ENCODE data around the gene MYH3.

Gene MYH3

DNA sequence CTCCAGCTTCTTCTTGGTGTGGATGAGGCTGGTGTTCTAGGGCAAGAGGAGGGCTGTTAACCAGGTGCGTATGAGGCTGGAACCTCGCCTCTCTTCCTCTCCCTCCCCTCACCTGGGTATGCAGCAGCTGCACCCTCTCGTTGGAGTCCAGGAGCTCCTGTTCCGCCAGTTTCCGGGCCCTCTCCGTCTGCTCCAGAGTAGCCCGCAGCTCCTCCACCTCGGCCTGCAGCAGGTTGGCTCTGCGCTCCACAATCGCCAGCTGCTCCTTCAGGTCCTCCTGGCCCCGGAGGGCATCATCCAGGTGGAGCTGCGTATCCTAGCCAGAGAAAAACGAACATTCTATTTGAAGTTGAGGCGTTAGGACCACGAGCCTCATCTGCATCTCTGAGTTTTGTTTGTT is 25.4 kb downstream of the MYH3 start:
- no peak overlapping the region for H3K27ac Mint-ChIP-seq
- H3K9me3 Mint-ChIP-seq = no peaks in the 10 kb centered on the region

DNA sequence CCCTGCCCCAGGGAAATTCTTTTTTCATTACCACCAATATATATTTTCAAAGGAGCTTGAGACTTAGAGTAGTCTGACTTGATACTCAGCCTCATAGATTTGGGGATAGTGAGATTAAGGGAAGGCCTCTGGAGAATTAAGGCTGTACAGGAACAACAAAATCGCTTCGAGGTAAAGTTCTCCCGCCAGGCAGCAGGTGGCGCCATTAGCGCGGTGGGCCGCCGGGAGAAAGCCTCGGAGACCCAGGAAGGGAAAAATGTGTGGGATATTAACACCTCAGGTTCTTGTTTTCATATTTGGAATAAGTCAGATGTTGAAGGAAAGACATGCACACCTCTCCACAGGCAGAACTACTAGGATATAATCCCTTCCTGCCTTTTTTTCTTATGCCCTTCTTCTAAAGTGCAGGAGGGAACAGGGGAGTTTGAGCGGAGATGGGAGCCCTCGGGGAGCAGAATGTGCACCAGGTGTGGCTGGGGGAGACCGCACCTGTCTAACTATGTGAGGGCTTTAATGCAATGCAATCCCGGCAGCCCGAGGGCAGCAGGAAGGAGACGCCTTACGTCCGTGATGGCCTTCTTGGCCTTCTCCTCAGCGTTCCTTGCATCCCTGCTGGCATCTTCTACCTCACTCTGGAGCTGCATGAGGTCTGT is 25.9 kb downstream of the MYH3 start:
- Mint-ChIP-seq H3K27me3 (no peaks in the 10 kb centered on the region), H3K4me3 (no peak overlapping the region), H3K4me1 (no peaks in the 10 kb centered on the region), H3K36me3 (ENCODE audit: low read depth) (peaks cover 31% of the 10 kb centered on the region), H3K9me3 (no peaks in the 10 kb centered on the region), H3K27ac (no peak overlapping the region)
- DNase-seq (peak; percentile 40), ATAC-seq (no peak)

More for the DNA sequence above, 25.4 kb downstream of the MYH3 start:
- DNase-seq = no peak
- ATAC-seq = no peak
- no peaks in the 10 kb centered on the region for H3K4me1 Mint-ChIP-seq
- peaks cover 31% of the 10 kb centered on the region for H3K36me3 Mint-ChIP-seq (ENCODE audit: low read depth)
- H3K4me3 Mint-ChIP-seq = no peak overlapping the region
- H3K27me3 Mint-ChIP-seq = no peaks in the 10 kb centered on the region

DNA sequence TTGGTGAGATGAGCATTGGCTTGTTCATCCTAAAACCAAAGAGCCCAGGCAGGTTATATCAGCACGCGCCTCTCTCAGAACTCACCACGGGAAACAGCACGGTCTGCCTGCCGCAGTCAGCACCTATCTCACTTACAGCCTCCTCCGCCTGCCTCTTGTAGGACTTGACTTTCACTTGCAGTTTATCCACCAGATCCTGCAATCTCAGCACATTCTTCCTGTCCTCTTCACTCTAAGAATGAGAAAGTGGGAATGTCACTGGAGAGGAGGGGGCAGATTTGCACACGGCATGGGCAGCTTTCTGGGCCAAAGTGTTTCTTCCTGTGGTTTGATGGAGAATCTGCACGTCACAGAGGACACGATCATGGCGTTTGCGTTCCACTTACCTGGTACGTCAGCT is 27.4 kb downstream of the MYH3 start:
- no peak overlapping the region for H3K4me3 Mint-ChIP-seq
- peaks cover 21% of the 10 kb centered on the region for H3K36me3 Mint-ChIP-seq (ENCODE audit: low read depth)
- H3K9me3 Mint-ChIP-seq = no peaks in the 10 kb centered on the region
- no peaks in the 10 kb centered on the region for H3K27me3 Mint-ChIP-seq
- H3K27ac Mint-ChIP-seq = no peak overlapping the region
- DNase-seq (no peak), ATAC-seq (no peak)
- no peaks in the 10 kb centered on the region for H3K4me1 Mint-ChIP-seq

DNA sequence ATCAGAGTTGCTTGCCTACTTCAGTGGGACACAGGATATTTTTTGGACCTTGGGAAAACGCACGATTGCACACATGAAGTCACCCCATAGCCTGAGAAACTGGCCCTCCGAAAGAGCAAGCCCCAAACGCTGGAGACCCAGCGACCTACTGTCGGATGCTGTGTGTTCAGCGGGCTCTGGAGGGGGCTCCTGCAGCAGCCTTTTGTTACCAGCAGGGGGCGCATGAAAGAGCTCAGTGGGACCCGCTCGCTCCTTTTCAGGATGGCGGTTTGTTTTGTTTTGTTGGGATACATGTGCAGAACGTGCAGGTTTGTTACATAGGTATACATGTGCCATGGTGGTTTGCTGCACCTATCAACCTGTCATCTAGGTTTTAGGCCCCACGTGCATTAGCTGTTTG is 28.4 kb downstream of the MYH3 start:
- no peak overlapping the region for H3K27ac Mint-ChIP-seq
- DNase-seq (peak; percentile 21), ATAC-seq (no peak)
- no peaks in the 10 kb centered on the region for H3K4me1 Mint-ChIP-seq
- H3K9me3 Mint-ChIP-seq = no peaks in the 10 kb centered on the region
- no peak overlapping the region for H3K4me3 Mint-ChIP-seq
- H3K36me3 Mint-ChIP-seq (ENCODE audit: low read depth) = peaks cover 20% of the 10 kb centered on the region
- H3K27me3 Mint-ChIP-seq = no peaks in the 10 kb centered on the region

DNA sequence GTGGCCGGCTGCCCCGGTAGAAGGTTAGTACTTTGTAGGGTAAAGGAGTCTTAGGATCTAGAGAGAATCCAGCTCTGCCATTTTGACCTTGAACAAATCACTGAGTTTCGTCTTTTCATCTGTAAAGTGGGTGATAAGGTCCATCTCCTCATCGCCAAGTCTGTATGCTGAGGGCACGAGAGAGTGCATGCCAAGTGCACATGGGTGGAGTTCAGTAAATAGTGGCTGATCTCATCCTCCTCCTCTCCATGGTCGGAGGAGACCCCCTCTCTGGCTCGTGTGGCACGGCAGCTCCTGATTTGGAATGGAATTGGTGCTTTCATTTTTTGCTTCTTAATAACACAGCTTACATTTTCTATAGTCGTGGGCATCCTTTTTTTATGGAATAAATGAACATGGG is 30.7 kb downstream of the MYH3 start:
- no peak for ATAC-seq
- Mint-ChIP-seq H3K27me3 (peaks cover 2% of the 10 kb centered on the region), H3K27ac (no peak overlapping the region)

DNA sequence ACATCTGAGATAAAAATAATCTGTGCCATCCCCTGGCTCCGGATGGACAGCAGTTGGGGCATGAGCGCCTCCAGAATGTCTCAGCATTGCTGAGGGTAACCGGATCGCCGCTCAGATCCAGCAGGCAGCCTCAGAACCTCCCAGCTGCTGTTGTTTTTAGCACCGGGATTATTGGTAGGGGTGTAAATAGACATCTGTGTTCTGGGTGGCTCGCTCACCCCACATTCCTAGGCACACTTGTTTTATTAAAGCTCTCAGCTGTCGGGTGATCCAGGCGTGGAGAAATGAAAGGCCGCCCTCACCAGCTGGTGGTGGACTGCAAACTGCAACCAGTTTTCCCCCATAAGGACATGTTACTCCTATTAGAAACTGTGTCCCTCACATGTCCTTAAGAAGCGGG is 32.1 kb downstream of the MYH3 start:
- H3K27ac Mint-ChIP-seq = no peak overlapping the region
- no peak overlapping the region for H3K4me3 Mint-ChIP-seq
- peaks cover 2% of the 10 kb centered on the region for H3K27me3 Mint-ChIP-seq
- ATAC-seq (no peak), DNase-seq (no peak)
- H3K36me3 Mint-ChIP-seq (ENCODE audit: low read depth) = peaks cover 11% of the 10 kb centered on the region
- H3K4me1 Mint-ChIP-seq = no peaks in the 10 kb centered on the region
- no peaks in the 10 kb centered on the region for H3K9me3 Mint-ChIP-seq

More for the DNA sequence above, 30.7 kb downstream of the MYH3 start:
- Mint-ChIP-seq H3K36me3 (ENCODE audit: low read depth) (peaks cover 18% of the 10 kb centered on the region), H3K4me1 (no peaks in the 10 kb centered on the region), H3K9me3 (no peaks in the 10 kb centered on the region), H3K4me3 (no peak overlapping the region)
- DNase-seq = no peak

DNA sequence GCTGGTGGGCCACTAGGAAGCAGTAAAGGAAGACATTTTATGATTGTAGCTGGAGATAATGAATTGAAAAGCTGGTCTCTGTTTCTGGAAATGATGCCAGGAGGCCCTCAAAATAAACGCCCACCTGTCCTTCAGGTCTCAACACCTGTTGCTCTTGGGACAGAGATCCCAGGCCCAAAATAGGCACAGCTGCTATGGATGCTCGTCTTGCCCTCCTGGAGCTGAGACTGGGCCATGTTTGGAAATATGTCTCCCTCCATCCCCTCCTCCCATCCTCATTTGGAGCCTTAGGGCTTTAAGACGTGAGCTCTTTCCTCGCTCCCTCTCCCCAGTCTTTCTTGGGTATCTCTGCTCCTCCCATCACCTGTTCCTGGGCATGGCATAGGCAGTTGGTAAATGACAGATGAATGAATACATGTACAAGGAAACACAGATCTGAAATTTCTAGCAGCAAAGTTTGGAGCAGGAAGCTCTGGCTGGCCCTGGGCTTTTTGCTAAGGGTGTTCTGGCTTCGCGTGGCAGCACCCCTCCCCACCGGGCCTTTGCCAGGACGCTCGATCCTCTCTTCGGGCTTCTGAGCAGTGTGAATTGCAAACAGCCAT is 33.3 kb downstream of the MYH3 start:
- no peak for ATAC-seq
- Mint-ChIP-seq H3K27me3 (peaks cover 2% of the 10 kb centered on the region), H3K27ac (no peak overlapping the region), H3K9me3 (no peaks in the 10 kb centered on the region), H3K36me3 (ENCODE audit: low read depth) (peaks cover 3% of the 10 kb centered on the region), H3K4me3 (no peak overlapping the region), H3K4me1 (no peaks in the 10 kb centered on the region)
- DNase-seq = no peak

DNA sequence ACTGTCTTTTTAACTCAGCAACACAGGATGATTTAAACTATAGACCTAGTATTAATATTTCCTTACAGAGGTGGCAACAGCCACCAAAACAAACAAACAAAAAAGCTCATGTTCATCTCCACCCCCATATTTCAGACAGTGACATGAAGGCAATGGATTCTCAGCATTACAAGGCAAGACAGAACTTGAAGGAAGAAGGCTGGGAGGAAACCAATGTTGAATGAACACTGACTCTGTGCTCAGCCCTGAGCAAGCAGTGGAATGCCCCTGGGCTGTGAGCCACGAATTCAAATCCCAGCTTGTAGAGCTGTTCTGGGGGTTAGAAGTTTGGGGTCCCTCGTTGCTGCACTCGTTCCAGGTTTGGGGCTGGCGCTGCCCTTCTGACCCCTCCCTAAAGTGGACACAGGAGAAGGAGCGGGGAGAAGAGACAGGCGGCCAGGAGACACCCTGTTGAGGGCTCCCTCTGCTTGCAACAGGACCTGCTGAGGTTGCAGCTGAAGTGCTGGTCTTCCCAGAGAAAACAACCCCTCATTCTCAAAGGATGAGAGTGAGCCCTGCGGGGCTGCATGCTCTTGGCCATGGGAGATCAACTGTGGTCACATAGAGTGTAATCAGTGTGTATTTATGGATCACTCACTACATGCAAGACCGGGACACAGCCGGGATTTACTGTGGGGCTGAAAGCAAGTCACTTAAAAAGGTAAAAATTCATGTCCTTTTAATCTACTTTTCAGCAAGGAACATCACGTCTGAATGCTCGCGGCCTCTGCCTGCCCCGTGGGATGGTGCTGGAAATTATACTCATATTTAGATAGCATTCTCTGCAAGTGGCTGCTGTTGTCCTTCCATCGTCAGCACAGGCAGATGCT is 34.3 kb downstream of the MYH3 start:
- Mint-ChIP-seq H3K27ac (no peak overlapping the region), H3K36me3 (ENCODE audit: low read depth) (no peaks in the 10 kb centered on the region), H3K4me3 (no peak overlapping the region), H3K4me1 (peaks cover 1% of the 10 kb centered on the region), H3K9me3 (no peaks in the 10 kb centered on the region), H3K27me3 (peaks cover 2% of the 10 kb centered on the region)
- no peak for ATAC-seq
- DNase-seq = no peak

DNA sequence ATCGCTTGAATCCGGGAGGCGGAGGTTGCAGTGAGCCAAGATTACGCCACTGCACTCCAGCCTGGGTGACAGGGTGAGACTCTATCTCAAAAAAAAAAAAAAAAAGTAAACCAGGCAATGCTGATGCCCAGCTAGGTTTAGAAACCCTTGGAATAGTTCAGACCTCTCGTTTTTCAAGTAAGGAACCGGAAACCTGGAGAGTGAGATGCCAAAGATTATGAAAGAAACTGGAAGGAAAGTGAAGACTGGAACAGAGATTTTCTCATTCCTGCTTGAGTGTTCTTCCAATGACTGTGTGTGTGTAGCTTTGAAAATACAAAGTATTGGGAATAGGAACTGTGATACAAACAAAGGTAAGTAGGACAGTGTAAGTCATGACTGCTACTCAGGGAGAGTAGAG is 35.7 kb downstream of the MYH3 start:
- H3K27ac Mint-ChIP-seq = no peak overlapping the region

DNA sequence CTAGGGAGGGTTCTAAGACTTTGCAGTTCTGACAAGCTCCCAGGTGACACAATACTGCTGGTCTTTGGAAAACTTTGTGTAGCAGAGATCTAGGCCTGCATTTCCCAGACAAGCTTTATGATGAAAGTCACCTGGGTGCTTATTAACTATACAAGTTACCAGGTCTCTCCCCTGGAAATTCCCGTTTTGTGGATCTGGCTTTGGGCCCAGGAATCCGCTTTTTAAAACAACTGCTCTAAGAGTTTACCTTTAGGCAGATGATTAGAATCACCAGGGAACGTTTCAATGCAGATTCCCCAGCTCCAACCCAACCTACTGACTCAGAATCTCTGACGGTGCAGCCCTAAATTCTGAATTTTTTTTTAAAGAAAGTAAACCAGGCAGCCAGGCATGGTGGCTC is 36.3 kb downstream of the MYH3 start:
- ATAC-seq (no peak), DNase-seq (no peak)
- Mint-ChIP-seq H3K9me3 (no peaks in the 10 kb centered on the region), H3K4me1 (peaks cover 1% of the 10 kb centered on the region), H3K36me3 (ENCODE audit: low read depth) (no peaks in the 10 kb centered on the region), H3K4me3 (no peak overlapping the region), H3K27ac (no peak overlapping the region), H3K27me3 (peaks cover 2% of the 10 kb centered on the region)

More for the DNA sequence above, 35.7 kb downstream of the MYH3 start:
- Mint-ChIP-seq H3K4me1 (peaks cover 1% of the 10 kb centered on the region), H3K4me3 (no peak overlapping the region), H3K9me3 (no peaks in the 10 kb centered on the region), H3K36me3 (ENCODE audit: low read depth) (no peaks in the 10 kb centered on the region), H3K27me3 (peaks cover 2% of the 10 kb centered on the region)
- DNase-seq (no peak), ATAC-seq (no peak)

DNA sequence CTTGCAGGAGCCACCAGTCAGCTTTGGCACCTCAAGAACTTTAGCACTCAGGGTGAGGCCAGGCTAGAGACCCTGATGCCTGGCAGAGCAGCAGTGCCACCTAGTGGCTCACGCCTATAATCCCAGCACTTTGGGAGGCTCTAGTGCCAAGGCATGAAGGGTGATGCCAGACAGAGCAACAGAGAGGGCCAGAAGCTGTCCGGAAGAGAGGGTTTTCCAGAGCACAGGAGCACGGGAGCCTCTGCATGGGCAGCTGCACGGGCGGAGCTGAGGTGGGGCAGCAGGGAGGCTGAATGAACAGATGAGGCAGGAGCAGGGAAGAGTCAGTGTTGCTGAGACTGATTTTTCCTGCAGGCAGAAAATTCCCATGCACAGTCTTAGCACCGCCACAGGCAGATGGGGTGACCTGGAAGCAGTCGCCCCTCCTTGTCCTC is 38.9 kb downstream of the MYH3 start:
- H3K4me1 Mint-ChIP-seq = peaks cover 1% of the 10 kb centered on the region
- no peaks in the 10 kb centered on the region for H3K36me3 Mint-ChIP-seq (ENCODE audit: low read depth)
- ATAC-seq (peak; percentile 88), DNase-seq (peak; percentile 63)
- H3K27me3 Mint-ChIP-seq = peaks cover 5% of the 10 kb centered on the region
- no peaks in the 10 kb centered on the region for H3K9me3 Mint-ChIP-seq
- no peak overlapping the region for H3K27ac Mint-ChIP-seq
- H3K4me3 Mint-ChIP-seq = no peak overlapping the region

DNA sequence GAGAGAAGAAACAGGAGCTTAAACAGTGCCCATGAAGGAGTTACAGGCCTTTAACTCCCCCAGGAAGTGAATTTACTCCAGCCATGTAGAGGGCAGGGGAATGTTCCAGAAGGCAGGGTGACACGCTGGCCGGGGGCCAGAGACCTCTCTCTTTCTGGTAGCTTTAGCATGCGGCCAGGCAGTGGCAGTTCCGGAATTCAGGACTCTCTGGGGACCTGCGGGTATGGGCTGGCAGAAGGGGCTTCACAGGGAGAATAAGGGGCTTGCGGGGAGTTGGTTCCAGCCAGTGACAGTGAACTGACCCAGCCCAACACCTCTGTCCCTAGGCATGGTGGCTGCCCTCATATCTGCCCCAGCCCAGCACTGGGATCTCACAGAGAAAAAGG is 40.0 kb downstream of the MYH3 start:
- Mint-ChIP-seq H3K4me3 (no peak overlapping the region), H3K4me1 (peaks cover 1% of the 10 kb centered on the region)
- no peak for DNase-seq

DNA sequence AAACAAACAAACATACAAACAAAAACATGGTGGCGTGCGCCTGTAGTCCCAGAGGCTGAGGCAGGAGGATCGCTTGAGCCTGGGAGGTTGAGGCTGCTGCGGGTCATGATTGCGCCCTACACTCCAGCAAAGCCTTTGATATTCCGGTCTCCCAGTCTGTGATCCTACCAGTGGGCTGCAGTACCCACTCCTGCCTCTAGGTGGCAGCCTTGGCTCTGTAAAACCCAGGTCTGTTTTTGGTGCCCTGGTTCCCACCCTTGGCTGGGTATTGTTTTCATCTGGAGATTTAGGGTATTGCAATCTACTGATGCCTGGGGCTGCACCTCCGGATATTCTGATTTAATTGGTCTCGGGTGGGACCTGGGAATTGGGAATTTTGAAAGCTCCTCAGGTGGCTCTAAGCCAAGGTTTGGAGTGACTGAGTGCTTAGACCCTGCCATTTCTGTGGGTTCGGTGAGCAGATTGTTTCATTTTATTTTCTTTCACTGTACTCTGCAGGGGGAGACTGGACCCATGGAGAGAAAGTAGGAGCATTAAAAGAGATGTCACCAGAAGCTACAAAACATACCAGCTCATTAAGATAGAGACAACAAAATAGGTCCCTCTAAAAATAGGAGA is 40.5 kb downstream of the MYH3 start:
- no peaks in the 10 kb centered on the region for H3K9me3 Mint-ChIP-seq

More for the DNA sequence above, 40.0 kb downstream of the MYH3 start:
- ATAC-seq = no peak
- H3K9me3 Mint-ChIP-seq = no peaks in the 10 kb centered on the region
- H3K36me3 Mint-ChIP-seq (ENCODE audit: low read depth) = no peaks in the 10 kb centered on the region
- no peak overlapping the region for H3K27ac Mint-ChIP-seq
- H3K27me3 Mint-ChIP-seq = peaks cover 5% of the 10 kb centered on the region

DNA sequence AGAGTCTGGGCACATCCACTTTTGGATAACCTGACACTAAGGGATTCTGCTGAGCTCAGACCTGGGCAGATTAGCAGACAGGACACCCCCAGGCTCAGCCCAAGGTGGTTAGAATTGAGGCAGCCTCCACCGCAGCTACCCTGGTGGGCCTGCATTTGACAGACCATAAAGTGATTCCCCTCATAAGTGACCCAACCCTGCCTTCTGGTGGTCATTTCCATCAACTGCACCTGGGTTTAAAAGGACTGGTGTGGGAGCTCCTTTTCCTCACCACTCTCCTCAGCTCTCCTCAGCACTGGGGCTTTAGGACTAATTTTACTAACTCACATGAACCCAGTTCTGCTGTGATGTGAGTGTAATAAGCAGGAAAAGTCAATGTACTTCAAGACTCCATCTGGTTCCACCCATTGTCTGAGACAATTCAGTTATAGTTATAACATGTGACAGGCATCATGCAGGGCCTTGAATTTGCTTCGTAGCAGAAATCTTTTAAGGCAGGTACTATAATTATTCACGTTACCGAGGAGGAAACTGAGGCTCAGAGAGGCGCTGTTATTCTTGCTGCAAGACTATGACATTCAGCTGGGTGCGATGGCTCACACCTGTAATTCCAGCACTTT is 42.5 kb downstream of the MYH3 start:
- ATAC-seq (no peak), DNase-seq (peak; percentile 23)
- peaks cover 1% of the 10 kb centered on the region for H3K4me1 Mint-ChIP-seq
- no peaks in the 10 kb centered on the region for H3K9me3 Mint-ChIP-seq
- H3K36me3 Mint-ChIP-seq (ENCODE audit: low read depth) = no peaks in the 10 kb centered on the region
- H3K27me3 Mint-ChIP-seq = peaks cover 8% of the 10 kb centered on the region
- no peak overlapping the region for H3K27ac Mint-ChIP-seq
- H3K4me3 Mint-ChIP-seq = no peak overlapping the region

More for the DNA sequence above, 40.5 kb downstream of the MYH3 start:
- DNase-seq (peak; percentile 80), ATAC-seq (peak; percentile 58)
- Mint-ChIP-seq H3K27me3 (peaks cover 3% of the 10 kb centered on the region), H3K27ac (no peak overlapping the region), H3K36me3 (ENCODE audit: low read depth) (no peaks in the 10 kb centered on the region), H3K4me1 (peaks cover 1% of the 10 kb centered on the region), H3K4me3 (no peak overlapping the region)

All from activated naive CD8-positive, alpha-beta T cell treated with anti-CD3 and anti-CD28 coated beads, Interleukin-2, amount 50 U/mL, for 24 hours (primary cell).